A549 (cell line): ENCODE data around the gene IRF4.

ENCODE experiments used
- BHLHE40 ChIP-seq: IDR thresholded peaks from 2 replicates; pipeline ENCODE4 v1.6.1; 2012; ENCODE audit warnings: low read depth, low read length, inconsistent platforms
- CBX2 ChIP-seq: fragments of 200-600 bp; sonication (generic); IDR thresholded peaks from 2 replicates; pipeline ENCODE4 v1.6.1; 2016; ENCODE audit warnings: low read depth, mild to moderate bottlenecking, borderline replicate concordance
- CBX8 ChIP-seq: fragments of 200-600 bp; sonication (generic); IDR thresholded peaks from 2 replicates; pipeline ENCODE4 v1.6.1; 2016
- EP300 ChIP-seq, 2 experiments: fragments of >200 bp; sonication (Bioruptor Twin); formaldehyde crosslinking; IDR thresholded peaks; 2 replicates in 1 of 2; 3 replicates in 1 of 2; pipeline ENCODE4 v1.6.1; 2016 to 2017
- HOXA7 ChIP-seq: fragments of 250-450 bp; sonication (Bioruptor Pico); IDR thresholded peaks from 2 replicates; pipeline ENCODE4 v1.5.0; 2020; ENCODE audit warnings: mild to moderate bottlenecking, moderate library complexity
- NFE2L2 ChIP-seq: fragments of 150-350 bp; conservative IDR thresholded peaks from 2 replicates; pipeline ENCODE4 v1.6.1; 2014; ENCODE audit warnings: low read length
- NR3C1 ChIP-seq: fragments of >200 bp; sonication (Bioruptor Twin); formaldehyde crosslinking; IDR thresholded peaks from 3 replicates; pipeline ENCODE4 v1.6.1; 2017
- PHF8 ChIP-seq: fragments of 200-600 bp; sonication (generic); IDR thresholded peaks from 2 replicates; pipeline ENCODE4 v1.6.1; 2016; ENCODE audit warnings: low read depth, mild to moderate bottlenecking, antibody characterized with exemption, moderate library complexity, borderline replicate concordance
- POLR2A ChIP-seq: IDR thresholded peaks from 2 replicates; pipeline ENCODE4 v1.6.1; 2012; ENCODE audit warnings: mild to moderate bottlenecking, low read length
- RFX5 ChIP-seq: fragments of 450-650 bp; IDR thresholded peaks from 2 replicates; pipeline ENCODE4 v1.7.1; 2014; ENCODE audit warnings: antibody characterized with exemption, mild to moderate bottlenecking, moderate library complexity
- ZNF302 ChIP-seq: fragments of 250-450 bp; sonication (Bioruptor Pico); IDR thresholded peaks from 2 replicates; pipeline ENCODE4 v1.9.0; 2021; ENCODE audit warnings: inconsistent platforms, mild to moderate bottlenecking, moderate library complexity
- TF ChIP-seq, protein P1 (sequence below): fragments of >200 bp; sonication (Bioruptor Twin); formaldehyde crosslinking; IDR thresholded peaks from 3 replicates; pipeline ENCODE4 v1.5.1; 2016
- TF ChIP-seq, protein P2 (sequence below): IDR thresholded peaks from 2 replicates; pipeline ENCODE4 v1.6.1; 2012
- TF ChIP-seq, protein P3 (sequence below): fragments of 450-650 bp; IDR thresholded peaks from 2 replicates; pipeline ENCODE4 v1.6.1; 2014; ENCODE audit warnings: antibody characterized with exemption

DNA sequence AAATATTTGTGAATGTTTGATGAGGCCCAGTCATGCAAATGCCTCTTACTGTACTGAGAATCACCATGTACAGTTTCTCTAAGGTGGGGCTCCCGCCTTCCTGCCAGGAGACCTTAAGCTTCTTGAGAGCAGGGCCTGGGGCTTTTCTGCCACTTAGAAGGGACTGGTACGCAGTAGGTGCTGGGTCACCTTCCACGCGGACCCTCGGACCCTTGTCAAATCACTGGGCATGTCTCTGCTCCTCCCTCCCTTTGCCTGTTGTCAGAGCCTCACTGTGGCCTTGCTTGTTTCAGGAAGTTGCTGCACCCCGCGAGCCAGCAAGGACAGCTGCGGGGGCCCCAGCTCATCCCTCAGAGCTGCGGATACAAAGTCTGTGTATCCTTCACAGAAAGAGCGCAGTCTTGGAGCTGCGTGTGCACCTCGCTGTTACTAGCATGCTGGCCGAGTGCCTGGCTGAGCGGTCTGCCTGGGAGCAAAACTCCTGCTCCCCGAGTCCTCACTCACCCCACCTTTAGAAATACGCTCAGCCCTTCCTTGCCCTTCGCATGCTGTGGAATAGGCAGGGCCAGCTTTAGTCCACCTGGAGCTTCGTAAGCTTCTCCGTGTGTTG is 30.7 kb upstream of the IRF4 start:
- TF ChIP-seq, protein P1, sequence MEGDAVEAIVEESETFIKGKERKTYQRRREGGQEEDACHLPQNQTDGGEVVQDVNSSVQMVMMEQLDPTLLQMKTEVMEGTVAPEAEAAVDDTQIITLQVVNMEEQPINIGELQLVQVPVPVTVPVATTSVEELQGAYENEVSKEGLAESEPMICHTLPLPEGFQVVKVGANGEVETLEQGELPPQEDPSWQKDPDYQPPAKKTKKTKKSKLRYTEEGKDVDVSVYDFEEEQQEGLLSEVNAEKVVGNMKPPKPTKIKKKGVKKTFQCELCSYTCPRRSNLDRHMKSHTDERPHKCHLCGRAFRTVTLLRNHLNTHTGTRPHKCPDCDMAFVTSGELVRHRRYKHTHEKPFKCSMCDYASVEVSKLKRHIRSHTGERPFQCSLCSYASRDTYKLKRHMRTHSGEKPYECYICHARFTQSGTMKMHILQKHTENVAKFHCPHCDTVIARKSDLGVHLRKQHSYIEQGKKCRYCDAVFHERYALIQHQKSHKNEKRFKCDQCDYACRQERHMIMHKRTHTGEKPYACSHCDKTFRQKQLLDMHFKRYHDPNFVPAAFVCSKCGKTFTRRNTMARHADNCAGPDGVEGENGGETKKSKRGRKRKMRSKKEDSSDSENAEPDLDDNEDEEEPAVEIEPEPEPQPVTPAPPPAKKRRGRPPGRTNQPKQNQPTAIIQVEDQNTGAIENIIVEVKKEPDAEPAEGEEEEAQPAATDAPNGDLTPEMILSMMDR, result no peak
- TF ChIP-seq CBX8, result no peak
- TF ChIP-seq NFE2L2, result no peak
- TF ChIP-seq BHLHE40, result no peak
- no peak for TF ChIP-seq POLR2A
- TF ChIP-seq, protein P2, sequence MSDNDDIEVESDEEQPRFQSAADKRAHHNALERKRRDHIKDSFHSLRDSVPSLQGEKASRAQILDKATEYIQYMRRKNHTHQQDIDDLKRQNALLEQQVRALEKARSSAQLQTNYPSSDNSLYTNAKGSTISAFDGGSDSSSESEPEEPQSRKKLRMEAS, result no peak
- TF ChIP-seq EP300 (IDR thresholded peaks at IDR 0.05), result no peak
- no peak for TF ChIP-seq ZNF302 (CRISPR knock-in tag)
- no peak for TF ChIP-seq RFX5
- TF ChIP-seq CBX2, result no peak
- TF ChIP-seq HOXA7 (CRISPR knock-in tag), result no peak
- TF ChIP-seq NR3C1, result no peak
- TF ChIP-seq PHF8, result no peak
- TF ChIP-seq, protein P3, sequence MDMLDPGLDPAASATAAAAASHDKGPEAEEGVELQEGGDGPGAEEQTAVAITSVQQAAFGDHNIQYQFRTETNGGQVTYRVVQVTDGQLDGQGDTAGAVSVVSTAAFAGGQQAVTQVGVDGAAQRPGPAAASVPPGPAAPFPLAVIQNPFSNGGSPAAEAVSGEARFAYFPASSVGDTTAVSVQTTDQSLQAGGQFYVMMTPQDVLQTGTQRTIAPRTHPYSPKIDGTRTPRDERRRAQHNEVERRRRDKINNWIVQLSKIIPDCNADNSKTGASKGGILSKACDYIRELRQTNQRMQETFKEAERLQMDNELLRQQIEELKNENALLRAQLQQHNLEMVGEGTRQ, result no peak
